NK-92 (cell line): ENCODE measurements around the gene MYOF.

Source experiments
- DNase-seq: peaks from one replicate; lab custom pipeline; 2025; ENCODE audit not compliant: unreplicated experiment; lab: John Stamatoyannopoulos, UW

Gene MYOF

DNA sequence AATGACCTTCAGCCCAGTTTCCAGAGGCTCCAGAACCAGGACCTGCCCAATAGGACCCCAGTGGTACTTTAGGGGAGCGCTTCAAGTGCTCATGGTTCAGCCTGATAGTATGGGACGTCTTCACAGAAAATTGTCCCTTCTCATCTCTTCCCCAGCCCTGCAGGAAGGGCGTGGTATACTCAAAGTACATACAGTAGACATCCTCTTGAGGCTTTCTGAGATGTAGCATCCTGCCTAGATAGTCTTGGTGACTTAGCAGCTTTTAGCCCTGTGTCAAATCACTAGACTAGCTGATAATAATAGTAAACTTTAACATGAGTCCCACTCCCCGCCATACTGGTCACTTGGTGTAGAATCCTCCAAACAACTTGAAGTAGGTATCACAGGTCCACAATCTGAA is 215.3 kb downstream of the MYOF start:
- DNase-seq: no peak

GRCh38 chr10:93261961-93262610 is 220.0 kb downstream of the MYOF start:
- DNase-seq: no peak

DNA sequence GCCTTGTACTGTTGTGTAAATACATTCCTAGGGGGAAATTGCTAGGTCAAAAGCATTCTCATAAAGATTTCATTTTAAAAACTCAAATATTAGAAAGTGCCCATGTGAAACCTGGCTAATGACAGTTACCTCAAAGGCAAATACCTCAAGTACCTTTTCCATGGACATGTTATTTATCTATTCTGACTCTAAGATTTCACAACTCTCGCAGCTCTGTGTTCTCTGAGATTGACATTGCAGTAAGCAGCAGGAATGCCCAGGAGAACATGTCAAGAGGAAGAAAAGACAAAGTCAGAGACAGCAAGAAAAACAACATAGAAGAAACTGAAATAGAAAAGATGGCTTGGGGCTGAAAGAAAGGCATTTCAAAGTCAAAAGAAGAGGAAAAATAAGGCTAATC is 221.0 kb downstream of the MYOF start:
- no peak for DNase-seq

GRCh38 chr10:93259126-93259525 is 223.0 kb downstream of the MYOF start:
- DNase-seq: no peak
